Astrocyte of the cerebellum (primary cell): ENCODE data around the gene ZFP69B.

ENCODE experiments used
- DNase-seq: peaks from one replicate; pipeline ENCODE4 v3.0.0-alpha.2; 2011; ENCODE audit warnings: low read depth
- H3K4me3 ChIP-seq: 2 replicates; pipeline ENCODE4 v1.5.1; 2011; ENCODE audit warnings: mild to moderate bottlenecking, low read depth, low read length, moderate library complexity
- in situ Hi-C: cut with HindIII; loops from 2 replicates; pipeline ENCODE4 v1.10.0; 2017; ENCODE audit warnings: low sequenced_read_pairs
- TF ChIP-seq, protein P1 (sequence below): IDR thresholded peaks from 2 replicates; pipeline ENCODE4 v1.5.1; 2012; ENCODE audit warnings: low read length, low read depth, moderate library complexity, mild to moderate bottlenecking; ENCODE audit errors: missing control alignments

ZFP69B gene

DNA sequence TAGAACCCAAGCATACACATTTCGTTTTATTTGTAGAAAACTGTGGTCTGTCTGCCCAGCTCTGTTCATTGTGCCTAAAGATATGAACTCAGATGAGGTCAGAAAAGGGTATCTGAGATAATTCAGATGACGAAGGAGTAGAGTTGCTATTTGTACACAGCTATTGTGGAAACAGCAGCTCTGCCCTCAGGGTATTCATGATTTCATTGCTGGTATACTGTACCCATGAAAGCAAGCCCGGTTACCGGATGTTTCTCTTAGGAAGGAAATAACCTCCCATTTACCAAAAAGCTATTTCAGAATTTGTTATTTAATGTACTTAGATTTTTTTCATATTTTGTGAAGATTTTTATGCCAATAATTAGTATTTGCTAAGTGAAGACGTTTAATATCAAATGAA is 39.0 kb upstream of the ZFP69B start:
- no peak overlapping the region for H3K4me3 ChIP-seq
- TF ChIP-seq, protein P1, sequence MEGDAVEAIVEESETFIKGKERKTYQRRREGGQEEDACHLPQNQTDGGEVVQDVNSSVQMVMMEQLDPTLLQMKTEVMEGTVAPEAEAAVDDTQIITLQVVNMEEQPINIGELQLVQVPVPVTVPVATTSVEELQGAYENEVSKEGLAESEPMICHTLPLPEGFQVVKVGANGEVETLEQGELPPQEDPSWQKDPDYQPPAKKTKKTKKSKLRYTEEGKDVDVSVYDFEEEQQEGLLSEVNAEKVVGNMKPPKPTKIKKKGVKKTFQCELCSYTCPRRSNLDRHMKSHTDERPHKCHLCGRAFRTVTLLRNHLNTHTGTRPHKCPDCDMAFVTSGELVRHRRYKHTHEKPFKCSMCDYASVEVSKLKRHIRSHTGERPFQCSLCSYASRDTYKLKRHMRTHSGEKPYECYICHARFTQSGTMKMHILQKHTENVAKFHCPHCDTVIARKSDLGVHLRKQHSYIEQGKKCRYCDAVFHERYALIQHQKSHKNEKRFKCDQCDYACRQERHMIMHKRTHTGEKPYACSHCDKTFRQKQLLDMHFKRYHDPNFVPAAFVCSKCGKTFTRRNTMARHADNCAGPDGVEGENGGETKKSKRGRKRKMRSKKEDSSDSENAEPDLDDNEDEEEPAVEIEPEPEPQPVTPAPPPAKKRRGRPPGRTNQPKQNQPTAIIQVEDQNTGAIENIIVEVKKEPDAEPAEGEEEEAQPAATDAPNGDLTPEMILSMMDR, result no peak
- DNase-seq, result no peak
- in situ Hi-C loops, result no loop called here

DNA sequence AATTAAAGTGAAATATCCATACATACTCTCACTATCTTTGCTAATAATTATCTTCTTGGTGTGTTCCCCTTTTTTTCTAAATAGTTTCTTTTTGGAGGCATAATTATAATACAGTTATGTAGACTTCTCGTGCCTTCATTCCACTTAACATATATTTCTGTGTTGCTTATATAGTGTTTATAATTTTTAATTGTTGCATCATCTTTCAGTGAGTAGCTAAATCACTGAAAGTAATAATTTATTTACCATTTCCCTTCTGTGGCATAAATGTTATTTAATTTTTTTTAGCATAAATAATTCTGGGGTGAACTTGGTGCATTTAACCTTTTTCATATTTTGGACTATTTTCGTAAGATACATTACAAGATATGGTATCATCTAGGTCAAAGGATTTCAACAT is 38.4 kb upstream of the ZFP69B start:
- in situ Hi-C loops, result no loop called here
- H3K4me3 ChIP-seq, result no peak overlapping the region

DNA sequence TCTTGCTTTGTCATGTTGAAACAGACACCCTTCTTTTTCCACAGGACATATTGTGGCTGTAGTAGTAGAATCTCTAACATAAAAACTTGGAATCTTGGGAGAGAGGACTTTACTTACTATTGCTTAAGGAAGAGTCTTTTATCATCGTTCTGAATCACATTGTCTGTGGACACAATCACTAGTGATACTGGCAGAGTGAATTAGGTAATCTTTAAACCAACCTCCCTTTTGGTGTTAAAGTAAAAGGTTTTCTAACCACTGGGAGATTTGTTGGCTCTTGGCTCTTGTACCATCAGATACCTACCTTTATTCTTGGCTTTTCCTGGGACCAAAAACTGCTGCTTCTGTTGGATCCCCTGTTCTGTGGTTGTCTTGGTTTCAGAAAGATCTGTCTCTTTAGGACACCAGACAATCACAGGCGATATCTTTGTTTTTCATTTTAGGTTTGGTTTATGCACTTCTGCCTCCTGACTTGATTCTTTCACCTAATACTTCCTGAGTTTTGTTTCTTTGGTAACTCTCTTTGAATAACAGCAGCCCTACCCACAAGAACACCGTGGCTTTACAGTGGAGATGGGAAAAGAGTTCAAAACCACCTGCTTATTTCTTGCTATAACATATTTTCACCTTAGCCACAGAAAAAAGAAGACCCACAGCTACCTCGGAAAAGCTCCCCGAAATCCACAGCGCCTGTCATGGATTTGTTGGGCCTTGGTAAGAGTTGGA is 36.6 kb upstream of the ZFP69B start:
- TF ChIP-seq, protein P1, result no peak
- no peak overlapping the region for H3K4me3 ChIP-seq
- in situ Hi-C loops, result no loop called here
- DNase-seq, result no peak

More for the DNA sequence above, 38.4 kb upstream of the ZFP69B start:
- TF ChIP-seq, protein P1, result no peak
- DNase-seq, result no peak

DNA sequence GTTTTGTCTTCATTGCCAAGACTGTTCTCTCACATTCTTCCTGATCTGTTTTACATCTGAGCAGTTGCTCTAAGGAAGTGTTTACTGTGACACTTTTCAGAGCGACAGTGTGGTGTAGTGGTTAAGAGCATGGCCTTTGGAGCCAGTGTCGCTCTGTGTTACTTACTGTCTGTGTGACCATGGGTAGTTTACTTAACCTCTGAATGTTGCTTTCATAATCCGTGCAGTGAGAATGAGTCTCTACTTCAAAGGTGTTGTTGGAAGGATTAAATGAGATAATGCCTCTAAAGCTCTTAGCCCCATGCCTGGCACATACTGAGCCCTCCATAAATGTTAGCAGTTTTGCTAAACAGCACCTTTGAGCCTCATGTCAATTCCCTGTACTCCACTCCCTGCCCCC is 35.9 kb upstream of the ZFP69B start:
- DNase-seq, result no peak
- in situ Hi-C loops, result no loop called here
- H3K4me3 ChIP-seq, result no peak overlapping the region
- TF ChIP-seq, protein P1, result no peak

DNA sequence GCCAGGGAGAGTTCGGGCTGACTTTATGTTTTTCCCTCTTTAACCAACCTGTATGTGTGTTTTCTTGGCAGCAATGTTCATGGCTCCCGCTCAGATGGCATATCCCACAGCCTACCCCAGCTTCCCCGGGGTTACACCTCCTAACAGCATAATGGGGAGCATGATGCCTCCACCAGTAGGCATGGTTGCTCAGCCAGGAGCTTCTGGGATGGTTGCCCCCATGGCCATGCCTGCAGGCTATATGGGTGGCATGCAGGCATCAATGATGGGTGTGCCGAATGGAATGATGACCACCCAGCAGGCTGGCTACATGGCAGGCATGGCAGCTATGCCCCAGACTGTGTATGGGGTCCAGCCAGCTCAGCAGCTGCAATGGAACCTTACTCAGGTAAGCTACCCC is 33.6 kb upstream of the ZFP69B start:
- no peak for DNase-seq
- H3K4me3 ChIP-seq, result no peak overlapping the region
- in situ Hi-C loops, result no loop called here
- TF ChIP-seq, protein P1, result no peak

DNA sequence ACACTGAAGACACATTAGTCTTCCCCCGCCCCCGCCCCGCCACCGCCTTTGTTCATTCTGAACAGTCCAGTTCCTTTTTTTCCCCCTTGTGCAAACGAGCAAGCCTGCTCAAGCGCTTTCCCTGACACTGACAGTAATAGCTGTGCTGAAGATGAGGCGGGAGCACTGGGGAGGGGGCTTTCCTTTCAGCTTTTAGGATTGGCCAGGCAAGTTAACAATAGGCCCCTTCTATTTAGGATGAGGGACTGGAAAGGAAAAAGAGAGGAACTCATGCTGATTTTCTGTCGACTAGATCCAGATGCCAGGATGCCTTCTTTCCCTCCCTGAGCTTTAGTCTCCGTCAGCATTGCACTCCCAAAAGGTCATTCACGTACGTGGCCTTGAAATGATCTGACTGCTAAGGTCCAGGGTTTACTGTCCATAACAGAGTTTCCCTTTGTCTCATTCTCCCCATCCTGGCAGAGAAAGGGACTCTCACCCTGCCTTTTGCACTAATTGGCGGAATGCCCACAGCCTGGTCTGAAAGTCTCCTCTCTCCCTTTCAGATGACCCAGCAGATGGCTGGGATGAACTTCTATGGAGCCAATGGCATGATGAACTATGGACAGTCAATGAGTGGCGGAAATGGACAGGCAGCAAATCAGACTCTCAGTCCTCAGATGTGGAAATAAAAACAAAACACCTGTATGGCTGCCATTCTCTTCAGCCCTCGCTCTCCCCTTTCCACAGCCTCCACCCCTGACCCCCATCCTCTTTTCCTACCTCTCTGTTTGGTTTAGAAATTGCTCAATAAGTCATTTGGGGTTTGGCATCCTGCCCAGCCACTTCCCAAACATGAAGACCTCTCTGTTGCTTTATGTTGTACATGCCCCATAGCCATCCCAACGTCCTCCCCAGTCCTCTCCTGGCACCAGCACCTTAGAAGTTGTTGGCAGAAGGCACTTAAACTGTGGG is 28.6 kb upstream of the ZFP69B start:
- peak; percentile 31 for DNase-seq
- in situ Hi-C loops, result no loop called here
- no peak overlapping the region for H3K4me3 ChIP-seq
- TF ChIP-seq, protein P1, result no peak
